NCI-H2171 (cell line): Measurements from ENCODE around the gene C1QTNF4.
A peak's percentile ranks its signal among the peaks of the same experiment; 100 is the strongest.
"Not testable (repeated sequence)": the region's sequence is repeated elsewhere in the genome, so short reads cannot be mapped to it uniquely, and the experiment has no call there.

Experiments used
- DNase-seq: peaks from one replicate; lab custom pipeline; 2025; lab: John Stamatoyannopoulos, UW

C1QTNF4 gene

DNA sequence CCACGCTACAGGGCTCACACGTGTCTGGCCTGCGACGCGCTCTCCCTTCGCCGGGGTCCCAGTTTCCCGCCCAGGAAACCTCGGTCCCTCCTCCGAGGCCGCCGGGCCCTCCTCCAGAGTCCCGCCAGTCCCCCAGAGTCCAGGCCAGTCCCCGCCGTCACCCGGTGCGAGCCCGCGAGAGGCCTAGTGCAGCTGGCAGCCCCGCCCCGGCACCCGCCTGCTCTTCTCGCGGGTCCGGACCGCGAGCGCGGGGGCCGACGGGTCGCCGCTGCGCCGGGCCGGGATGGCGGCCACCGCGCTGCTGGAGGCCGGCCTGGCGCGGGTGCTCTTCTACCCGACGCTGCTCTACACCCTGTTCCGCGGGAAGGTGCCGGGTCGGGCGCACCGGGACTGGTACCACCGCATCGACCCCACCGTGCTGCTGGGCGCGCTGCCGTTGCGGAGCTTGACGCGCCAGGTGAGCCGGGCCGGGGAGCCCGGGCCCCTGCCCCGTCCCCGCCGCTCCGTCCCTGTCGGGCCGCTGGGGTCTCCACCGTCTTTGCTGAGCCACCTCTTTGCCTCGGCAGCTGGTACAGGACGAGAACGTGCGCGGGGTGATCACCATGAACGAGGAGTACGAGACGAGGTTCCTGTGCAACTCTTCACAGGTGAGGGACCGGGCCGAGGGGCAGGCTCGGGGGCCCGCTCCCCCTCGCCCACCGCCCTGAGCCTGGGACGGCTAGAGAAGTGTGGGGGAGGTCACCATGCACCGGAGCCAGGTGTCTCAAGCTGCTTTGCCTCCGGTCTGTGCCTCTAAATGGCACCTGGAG, 28.7 kb downstream of the C1QTNF4 start, which contains the start of gene PTPMT1:
Gene PTPMT1, plus strand, starts transcription at position 260 of the 809 bp plus-strand sequence. Its CDS starts 24 bp downstream, at position 284.
- DNase-seq: peak; percentile 74

- DNase-seq: no peak
Measured at GRCh38 chr11:47564933-47565339, 29.3 kb downstream of the C1QTNF4 start.

DNA sequence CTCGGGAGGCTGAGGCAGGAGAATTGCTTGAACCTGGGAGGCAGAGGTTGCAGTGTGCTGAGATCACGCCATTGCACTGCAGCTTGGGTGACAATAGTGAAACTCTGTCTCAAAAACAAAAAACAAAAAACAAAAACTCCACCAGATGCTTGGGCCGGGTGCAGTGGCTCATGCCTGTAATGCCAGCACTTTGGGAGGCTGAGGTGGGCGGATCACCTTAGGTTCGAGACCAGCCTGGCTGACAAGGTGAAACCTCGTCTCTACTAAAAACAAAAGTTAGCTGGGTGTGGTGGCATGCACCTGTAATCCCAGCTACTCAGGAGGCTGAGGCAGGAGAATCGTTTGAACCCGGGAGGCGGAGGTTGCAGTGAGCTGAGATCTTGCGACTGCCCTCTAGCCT, 29.8 kb downstream of the C1QTNF4 start:
- DNase-seq: not testable (repeated sequence)

- not testable (repeated sequence) for DNase-seq
Measured at GRCh38 chr11:47562393-47562792, 31.8 kb downstream of the C1QTNF4 start.

DNA sequence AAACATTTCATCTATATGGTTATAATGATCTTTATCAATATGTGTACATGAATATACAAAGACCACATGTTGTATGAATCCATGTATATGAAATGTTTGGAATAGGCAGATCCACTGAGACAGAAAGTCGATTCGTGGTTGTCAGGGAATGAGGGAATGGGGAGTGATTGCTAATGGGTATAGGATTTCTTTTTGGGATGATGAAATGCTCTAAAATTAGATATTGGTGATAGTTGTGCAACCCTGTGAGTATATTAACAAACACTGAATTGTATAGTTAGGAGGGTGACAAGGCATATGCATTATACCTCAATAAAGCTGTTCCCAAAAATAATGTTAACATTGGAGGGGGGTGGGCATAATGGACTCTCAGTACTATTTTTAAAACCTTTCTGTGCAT, 33.8 kb downstream of the C1QTNF4 start:
- DNase-seq: no peak

GRCh38 chr11:47558695-47559094, 35.5 kb downstream of the C1QTNF4 start:
- DNase-seq: no peak

DNA sequence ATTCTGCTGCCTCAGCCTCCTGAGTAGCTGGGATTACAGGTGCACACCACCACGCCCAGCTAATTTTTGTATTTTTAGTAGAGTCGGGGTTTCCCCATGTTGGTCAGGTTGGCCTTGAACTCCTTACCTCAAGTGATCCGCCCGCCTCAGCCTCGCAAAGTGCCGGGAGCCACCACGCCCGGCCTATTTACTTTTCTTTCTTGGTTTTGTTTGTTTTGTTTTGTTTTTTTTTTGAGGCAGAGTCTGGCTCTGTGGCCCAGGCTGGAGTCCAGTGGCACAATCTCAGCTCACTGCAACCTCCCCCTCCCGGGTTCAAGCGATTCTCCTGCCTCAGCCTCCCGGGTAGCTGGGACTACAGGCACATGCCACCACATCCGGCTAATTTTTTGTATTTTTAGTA, 37.2 kb downstream of the C1QTNF4 start:
- not testable (repeated sequence) for DNase-seq

DNA sequence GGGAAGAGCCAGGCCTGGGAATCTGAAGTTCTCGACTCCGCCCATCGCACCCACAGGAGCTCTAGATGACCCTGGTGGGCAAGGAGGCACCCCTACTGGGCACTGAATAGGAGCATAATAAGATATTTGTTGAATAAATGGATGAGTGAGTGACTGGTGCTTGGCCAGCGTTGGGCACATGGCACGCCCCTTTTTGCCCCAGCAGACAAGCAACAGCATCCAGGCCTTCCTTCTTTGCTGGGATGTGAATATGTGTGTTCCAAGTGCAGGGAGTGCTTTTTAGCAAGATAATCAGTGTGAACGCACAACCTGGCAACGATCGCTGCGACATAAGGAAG, 40.8 kb downstream of the C1QTNF4 start:
- DNase-seq: no peak

DNA sequence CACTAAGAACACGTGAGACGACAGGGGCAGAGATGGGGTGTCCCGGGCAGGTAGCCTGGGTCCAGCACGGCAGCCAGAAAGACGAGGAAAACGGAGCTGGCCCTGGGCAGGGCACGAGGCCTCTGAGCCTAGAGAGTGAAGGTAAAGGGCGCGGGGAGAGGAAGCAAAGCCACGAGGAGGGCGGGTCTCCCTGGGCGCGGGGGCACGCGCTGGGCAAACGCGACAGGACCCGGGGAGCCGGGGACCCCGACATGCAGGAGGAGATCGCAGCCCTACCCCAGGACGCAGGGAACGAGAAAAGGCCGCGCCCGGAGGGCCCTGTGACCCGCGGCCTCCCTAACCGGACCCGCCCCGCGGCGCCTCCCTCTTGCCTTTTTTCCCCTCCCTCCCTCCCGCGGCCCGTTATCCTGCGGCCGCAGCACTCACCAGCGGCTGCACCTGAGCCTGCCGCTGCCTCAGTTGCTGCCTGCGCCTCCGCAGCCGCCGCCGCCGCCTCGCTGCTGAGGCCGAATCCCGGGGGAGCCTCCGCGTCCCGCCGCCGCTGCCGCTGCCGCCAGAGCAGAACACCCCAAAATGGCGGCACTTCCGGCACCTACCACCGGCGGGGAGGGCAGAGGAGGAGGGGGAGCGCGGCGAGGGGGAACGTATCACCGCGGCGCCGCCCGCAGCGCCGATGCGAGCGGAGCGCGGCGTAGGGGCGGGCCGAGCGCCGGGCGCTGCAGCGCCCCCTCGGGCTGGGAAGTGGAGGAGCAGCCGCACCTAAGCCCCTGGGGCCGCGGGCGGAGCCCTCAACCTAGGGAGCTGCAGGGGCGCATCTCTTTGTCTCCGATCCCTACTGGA, 41.4 kb downstream of the C1QTNF4 start, which contains the start of gene CELF1:
Gene CELF1, minus strand, starts transcription at position 567 of the 840 bp plus-strand sequence. CDS start 53,609 bp downstream, outside the sequence.
- peak; percentile 94 for DNase-seq

DNA sequence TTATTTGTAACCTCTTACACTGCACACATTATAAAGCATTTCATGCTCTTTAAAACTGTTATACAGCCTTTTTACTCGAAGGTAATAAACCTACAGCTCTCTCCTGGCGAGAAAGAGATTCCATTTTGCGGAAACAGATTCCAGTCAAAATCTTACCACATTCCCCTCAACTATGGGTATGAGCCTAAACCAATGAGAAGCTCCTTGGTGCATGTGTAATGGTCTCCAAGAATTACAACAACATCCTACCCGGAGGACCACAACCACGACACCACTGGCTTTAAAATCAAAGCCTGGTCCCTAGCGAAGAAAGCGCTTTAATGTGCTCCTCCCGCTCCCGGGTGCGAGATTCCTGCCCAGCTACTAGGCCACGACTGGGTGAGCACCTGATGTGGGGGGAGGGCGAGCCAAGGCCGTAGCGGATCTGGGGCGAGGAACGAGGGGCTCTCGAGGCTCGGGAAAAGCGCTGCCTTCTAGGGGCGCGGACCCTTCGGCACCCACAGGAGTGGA, 42.1 kb downstream of the C1QTNF4 start:
- DNase-seq: no peak

- DNase-seq: no peak
Measured at GRCh38 chr11:47551086-47551485, 43.1 kb downstream of the C1QTNF4 start.

DNA sequence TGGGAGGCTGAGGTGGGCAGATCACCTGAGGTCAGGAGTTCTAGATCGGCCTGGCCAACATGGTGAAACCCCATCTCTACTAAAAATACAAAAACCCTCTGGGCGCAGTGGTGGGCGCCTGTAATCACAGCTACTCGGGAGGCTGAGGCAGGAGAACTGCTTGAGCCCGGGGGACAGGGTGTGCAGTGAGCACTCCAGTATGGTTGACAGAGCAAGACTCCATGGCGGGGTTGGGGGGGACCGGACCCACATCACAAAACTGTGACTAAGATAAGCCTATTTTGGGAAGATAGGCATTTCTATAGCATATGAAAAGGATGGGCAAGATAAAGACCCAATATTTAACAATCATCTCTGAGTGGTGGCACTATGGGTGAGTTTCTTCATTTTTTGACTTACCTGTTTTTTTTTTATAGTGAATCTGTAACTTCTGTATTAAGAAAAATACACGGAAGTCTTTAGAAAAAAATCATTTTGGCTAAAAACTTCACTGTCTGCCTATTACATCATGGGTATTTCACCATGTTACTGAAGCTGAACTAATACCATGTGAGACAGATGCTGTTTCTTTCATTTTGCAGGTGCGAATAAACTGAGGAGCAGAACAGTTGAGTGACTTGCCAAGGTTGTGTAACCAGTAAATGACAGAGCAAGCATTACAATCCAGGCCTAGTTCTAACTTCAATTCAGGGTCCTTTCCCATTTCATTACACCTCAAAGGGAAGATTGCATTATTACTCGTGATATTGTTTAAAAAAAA, 43.7 kb downstream of the C1QTNF4 start:
- no peak for DNase-seq

- DNase-seq: not testable (repeated sequence)
Measured at GRCh38 chr11:47546274-47546673, 47.9 kb downstream of the C1QTNF4 start.

- DNase-seq: no peak
Measured at GRCh38 chr11:47545298-47545697, 48.9 kb downstream of the C1QTNF4 start.

GRCh38 chr11:47541070-47541469, 53.1 kb downstream of the C1QTNF4 start:
- no peak for DNase-seq

DNA sequence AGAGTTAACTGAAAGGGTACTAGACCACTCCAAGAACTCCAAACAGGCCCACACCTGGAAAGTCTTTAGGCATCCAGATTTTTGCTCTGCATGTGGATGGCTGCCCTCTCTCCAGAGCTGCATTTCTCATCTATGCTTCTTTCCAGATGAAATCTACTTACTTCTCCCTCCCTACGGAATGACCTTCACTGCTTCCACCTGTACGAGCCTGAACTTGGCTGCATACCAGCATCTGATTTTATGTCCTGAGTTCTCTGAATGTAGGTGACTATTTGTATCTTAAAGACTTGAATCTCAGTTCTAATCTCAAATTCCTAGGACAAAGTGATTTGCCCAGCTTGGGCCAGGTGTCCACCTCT, 54.6 kb downstream of the C1QTNF4 start:
- DNase-seq: no peak
